Neural progenitor cell (in vitro differentiated cells): ENCODE results near the gene JAZF1.

Experiments
- CTCF ChIP-seq: fragments of 200-600 bp; sonication (generic); IDR thresholded peaks from 2 replicates; pipeline ENCODE4 v1.5.1; 2017; ENCODE audit warnings: antibody characterized with exemption, mild to moderate bottlenecking
- EZH2 ChIP-seq: fragments of 200-600 bp; sonication (generic); IDR thresholded peaks from 2 replicates; pipeline ENCODE4 v1.6.1; 2017; ENCODE audit warnings: antibody characterized with exemption, mild to moderate bottlenecking, moderate library complexity
- EZH2phosphoT487 ChIP-seq: fragments of 200-600 bp; sonication (generic); IDR thresholded peaks from 2 replicates; pipeline ENCODE4 v1.6.1; 2017; ENCODE audit warnings: antibody characterized with exemption

GRCh38 chr7:27936047-27936767 is 244.4 kb downstream of the JAZF1 start:
- TF ChIP-seq CTCF (no peak), EZH2phosphoT487 (no peak), EZH2 (no peak)
